HCT116 (cell line): ENCODE results near the gene NCOA6.
"Not testable (repeated sequence)": the region's sequence is repeated elsewhere in the genome, so short reads cannot be mapped to it uniquely, and the experiment has no call there.

Experiments used
- EZH2 ChIP-seq: fragments of 200-600 bp; sonication (generic); IDR thresholded peaks from 2 replicates; pipeline ENCODE4 v1.6.1; 2017; ENCODE audit warnings: antibody characterized with exemption, mixed run types
- POLR2A ChIP-seq: IDR thresholded peaks from 2 replicates; pipeline ENCODE4 v1.7.0; 2011; ENCODE audit warnings: borderline replicate concordance; ENCODE audit not compliant: insufficient read depth, insufficient read length; ENCODE audit errors: extremely low read depth
- POLR2AphosphoS5 ChIP-seq: IDR thresholded peaks from 2 replicates; pipeline ENCODE4 v1.6.1; 2011; ENCODE audit warnings: mild to moderate bottlenecking, low read depth, low read length, moderate library complexity
- SIN3A ChIP-seq: IDR thresholded peaks from 2 replicates; pipeline ENCODE4 v1.6.1; 2012; ENCODE audit warnings: low read depth
- TF ChIP-seq, protein P1 (sequence below), 3 experiments: fragments of 200-600 bp in 1 of 3; sonication (generic) in 1 of 3; IDR thresholded peaks in 2 of 3; conservative IDR thresholded peaks in 1 of 3; 2 replicates each; pipeline ENCODE4 v1.5.1; 2012 to 2017; ENCODE audit warnings: low read depth in 2 of 3, low read length in 2 of 3, antibody characterized with exemption in 1 of 3, borderline replicate concordance in 1 of 3, control low read depth in 1 of 3, mild to moderate bottlenecking in 1 of 3, mixed read lengths in 1 of 3, mixed run types in 1 of 3, moderate library complexity in 1 of 3; ENCODE audit not compliant: insufficient read depth in 1 of 3
- TF ChIP-seq, protein P2 (sequence below): IDR thresholded peaks from 2 replicates; pipeline ENCODE4 v1.6.1; 2012

DNA sequence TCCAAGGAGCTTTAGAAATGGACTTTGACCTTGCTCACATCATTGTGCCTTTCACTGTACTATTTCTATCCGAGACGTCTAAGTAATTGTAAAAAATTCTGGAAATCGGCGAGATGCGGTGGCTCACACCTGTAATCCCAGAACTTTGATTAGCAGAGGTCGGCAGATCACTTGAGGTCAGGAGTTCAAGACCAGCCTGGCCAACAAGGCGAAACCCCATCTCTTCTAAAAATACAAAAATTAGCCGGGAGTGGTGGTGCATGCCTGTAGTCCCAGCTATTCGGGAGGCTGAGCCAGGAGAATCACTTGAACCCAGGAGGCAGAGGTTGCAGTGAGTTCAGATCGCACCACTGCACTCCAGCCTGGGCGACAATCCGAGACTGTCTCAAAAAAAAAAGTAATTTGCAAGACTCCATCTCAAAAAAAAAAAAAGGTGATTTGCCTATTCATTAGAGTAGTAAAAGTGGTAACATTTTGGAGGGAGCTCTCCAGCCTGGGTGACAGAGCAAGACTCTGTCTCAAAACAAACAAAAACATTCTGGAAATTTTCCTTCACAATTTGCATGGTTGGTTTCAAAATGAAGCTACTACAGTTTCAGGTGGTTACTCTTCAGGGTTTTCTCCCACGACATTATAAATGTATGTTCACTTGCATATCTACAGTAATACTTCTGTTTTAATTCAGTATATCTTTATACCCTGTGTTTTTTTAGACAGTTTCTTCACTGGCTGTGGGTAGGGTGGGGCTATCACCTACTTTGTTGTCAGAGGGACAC, 106.0 kb downstream of the NCOA6 start:
- TF ChIP-seq, protein P1, sequence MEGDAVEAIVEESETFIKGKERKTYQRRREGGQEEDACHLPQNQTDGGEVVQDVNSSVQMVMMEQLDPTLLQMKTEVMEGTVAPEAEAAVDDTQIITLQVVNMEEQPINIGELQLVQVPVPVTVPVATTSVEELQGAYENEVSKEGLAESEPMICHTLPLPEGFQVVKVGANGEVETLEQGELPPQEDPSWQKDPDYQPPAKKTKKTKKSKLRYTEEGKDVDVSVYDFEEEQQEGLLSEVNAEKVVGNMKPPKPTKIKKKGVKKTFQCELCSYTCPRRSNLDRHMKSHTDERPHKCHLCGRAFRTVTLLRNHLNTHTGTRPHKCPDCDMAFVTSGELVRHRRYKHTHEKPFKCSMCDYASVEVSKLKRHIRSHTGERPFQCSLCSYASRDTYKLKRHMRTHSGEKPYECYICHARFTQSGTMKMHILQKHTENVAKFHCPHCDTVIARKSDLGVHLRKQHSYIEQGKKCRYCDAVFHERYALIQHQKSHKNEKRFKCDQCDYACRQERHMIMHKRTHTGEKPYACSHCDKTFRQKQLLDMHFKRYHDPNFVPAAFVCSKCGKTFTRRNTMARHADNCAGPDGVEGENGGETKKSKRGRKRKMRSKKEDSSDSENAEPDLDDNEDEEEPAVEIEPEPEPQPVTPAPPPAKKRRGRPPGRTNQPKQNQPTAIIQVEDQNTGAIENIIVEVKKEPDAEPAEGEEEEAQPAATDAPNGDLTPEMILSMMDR (IDR thresholded peaks at IDR 0.05 in 2 of 3, conservative IDR thresholded peaks at IDR 0.05 in 1 of 3; ENCODE audit: borderline replicate concordance in 1 of 3, insufficient read depth in 1 of 3, low read depth in 2 of 3, low read length in 2 of 3): not testable (repeated sequence)
- TF ChIP-seq POLR2AphosphoS5, POLR2A, SIN3A, EZH2: not testable (repeated sequence)
- TF ChIP-seq, protein P2, sequence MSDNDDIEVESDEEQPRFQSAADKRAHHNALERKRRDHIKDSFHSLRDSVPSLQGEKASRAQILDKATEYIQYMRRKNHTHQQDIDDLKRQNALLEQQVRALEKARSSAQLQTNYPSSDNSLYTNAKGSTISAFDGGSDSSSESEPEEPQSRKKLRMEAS: not testable (repeated sequence)
